ENCODE results near the gene COL4A4.
A peak's percentile ranks its signal among the peaks of the same experiment; 100 is the strongest.

COL4A4 gene

DNA sequence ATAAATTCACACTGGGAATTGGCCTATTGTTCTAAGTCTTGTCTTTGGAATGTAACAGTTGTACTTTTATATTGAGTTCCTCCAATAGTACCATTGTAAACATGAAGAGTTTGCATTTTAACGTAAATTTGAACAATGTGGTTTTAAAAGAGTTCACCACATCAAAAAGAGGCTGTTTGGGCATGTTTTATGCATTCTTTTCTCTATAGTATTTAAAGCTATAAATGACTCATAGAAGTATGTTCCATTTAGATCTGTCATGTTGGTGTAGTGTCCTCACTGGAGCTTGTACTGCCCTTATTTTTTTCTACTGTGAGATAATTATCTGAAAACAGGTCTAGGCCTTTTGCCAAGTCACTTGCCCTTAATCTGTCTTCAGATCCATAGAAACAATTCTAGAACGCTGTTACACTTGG, 186.2 kb downstream of the COL4A4 start:
- H3K36me3 ChIP-seq (ENCODE audit: control insufficient read depth, insufficient read depth, low read length) = no peaks in the 10 kb centered on the region
- H3K27me3 ChIP-seq (ENCODE audit: control insufficient read depth, insufficient read depth, low read length) = no peaks in the 10 kb centered on the region
- peak overlapping the region; percentile 47 for H3K4me2 ChIP-seq (ENCODE audit: low read length)
- TF ChIP-seq, protein P1, sequence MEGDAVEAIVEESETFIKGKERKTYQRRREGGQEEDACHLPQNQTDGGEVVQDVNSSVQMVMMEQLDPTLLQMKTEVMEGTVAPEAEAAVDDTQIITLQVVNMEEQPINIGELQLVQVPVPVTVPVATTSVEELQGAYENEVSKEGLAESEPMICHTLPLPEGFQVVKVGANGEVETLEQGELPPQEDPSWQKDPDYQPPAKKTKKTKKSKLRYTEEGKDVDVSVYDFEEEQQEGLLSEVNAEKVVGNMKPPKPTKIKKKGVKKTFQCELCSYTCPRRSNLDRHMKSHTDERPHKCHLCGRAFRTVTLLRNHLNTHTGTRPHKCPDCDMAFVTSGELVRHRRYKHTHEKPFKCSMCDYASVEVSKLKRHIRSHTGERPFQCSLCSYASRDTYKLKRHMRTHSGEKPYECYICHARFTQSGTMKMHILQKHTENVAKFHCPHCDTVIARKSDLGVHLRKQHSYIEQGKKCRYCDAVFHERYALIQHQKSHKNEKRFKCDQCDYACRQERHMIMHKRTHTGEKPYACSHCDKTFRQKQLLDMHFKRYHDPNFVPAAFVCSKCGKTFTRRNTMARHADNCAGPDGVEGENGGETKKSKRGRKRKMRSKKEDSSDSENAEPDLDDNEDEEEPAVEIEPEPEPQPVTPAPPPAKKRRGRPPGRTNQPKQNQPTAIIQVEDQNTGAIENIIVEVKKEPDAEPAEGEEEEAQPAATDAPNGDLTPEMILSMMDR (IDR thresholded peaks at IDR 0.05) = no peak
- no peaks in the 10 kb centered on the region for H3K79me2 ChIP-seq
- H3K4me1 ChIP-seq = peaks cover 27% of the 10 kb centered on the region
- H2AFZ ChIP-seq = no peak overlapping the region
- H3K27ac ChIP-seq = peak overlapping the region; percentile 76
- H3K9me3 ChIP-seq (ENCODE audit: control insufficient read depth, low read length) = no peaks in the 10 kb centered on the region
- H3K9ac ChIP-seq = no peak overlapping the region
- peak overlapping the region; percentile 6 for H3K4me3 ChIP-seq (ENCODE audit: low read depth, low read length)

DNA sequence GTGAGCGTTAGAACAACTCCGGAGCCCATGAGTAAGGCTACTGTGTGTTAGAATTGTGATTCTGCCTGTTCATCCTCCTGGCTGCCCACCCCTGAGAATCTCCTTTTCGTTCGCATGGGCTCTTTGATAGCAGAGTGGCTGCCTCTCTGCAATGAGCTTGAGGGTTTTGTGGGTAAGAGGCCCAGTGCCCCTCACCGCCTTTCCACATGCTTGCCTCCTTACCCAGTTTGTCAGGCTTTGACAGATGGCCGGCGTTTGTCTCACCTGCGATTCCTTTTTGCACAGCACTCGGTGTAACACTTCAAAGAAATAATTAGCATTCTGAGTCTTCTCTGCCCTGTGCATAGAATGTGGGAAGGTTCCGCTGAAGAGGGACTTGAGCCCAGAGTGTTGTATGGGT, 190.2 kb downstream of the COL4A4 start:
- TF ChIP-seq, protein P1 (IDR thresholded peaks at IDR 0.05) = no peak
- H3K27me3 ChIP-seq (ENCODE audit: control insufficient read depth, insufficient read depth, low read length) = no peaks in the 10 kb centered on the region
- no peaks in the 10 kb centered on the region for H3K9me3 ChIP-seq (ENCODE audit: control insufficient read depth, low read length)
- no peak overlapping the region for H3K4me2 ChIP-seq (ENCODE audit: low read length)
- H3K9ac ChIP-seq = no peak overlapping the region
- no peak overlapping the region for H3K4me3 ChIP-seq (ENCODE audit: low read depth, low read length)
- H3K27ac ChIP-seq = no peak overlapping the region
- H3K79me2 ChIP-seq = no peaks in the 10 kb centered on the region
- no peaks in the 10 kb centered on the region for H3K36me3 ChIP-seq (ENCODE audit: control insufficient read depth, insufficient read depth, low read length)
- H2AFZ ChIP-seq = no peak overlapping the region
- H3K4me1 ChIP-seq = peaks cover 22% of the 10 kb centered on the region

DNA sequence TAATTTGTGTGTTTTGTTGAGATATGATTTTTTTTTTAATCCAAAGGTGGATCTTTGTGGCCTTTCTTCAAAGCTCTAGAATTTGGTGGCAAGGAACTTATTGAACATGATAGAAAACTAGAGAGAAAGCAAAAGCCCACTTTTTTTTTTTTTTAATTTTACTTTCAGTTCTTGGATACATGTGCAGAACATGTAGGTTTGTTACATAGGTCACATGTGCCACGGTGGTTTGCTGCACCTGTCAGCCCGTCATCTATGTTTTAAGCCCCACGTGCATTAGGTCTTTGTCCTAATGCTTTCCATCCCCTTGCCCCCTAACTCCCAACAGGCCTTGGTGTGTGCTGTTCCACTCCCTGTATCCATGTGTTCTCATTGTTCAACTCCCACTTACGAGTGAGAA, 192.2 kb downstream of the COL4A4 start:
- H3K27ac ChIP-seq = no peak overlapping the region
- H3K9ac ChIP-seq = no peak overlapping the region
- H3K27me3 ChIP-seq (ENCODE audit: control insufficient read depth, insufficient read depth, low read length) = no peaks in the 10 kb centered on the region
- H3K9me3 ChIP-seq (ENCODE audit: control insufficient read depth, low read length) = no peaks in the 10 kb centered on the region
- H3K4me2 ChIP-seq (ENCODE audit: low read length) = no peak overlapping the region
- H3K4me3 ChIP-seq (ENCODE audit: low read depth, low read length) = no peak overlapping the region
- no peak overlapping the region for H2AFZ ChIP-seq
- H3K36me3 ChIP-seq (ENCODE audit: control insufficient read depth, insufficient read depth, low read length) = no peaks in the 10 kb centered on the region
- no peaks in the 10 kb centered on the region for H3K79me2 ChIP-seq
- H3K4me1 ChIP-seq = peaks cover 6% of the 10 kb centered on the region
- TF ChIP-seq, protein P1 (IDR thresholded peaks at IDR 0.05) = no peak

DNA sequence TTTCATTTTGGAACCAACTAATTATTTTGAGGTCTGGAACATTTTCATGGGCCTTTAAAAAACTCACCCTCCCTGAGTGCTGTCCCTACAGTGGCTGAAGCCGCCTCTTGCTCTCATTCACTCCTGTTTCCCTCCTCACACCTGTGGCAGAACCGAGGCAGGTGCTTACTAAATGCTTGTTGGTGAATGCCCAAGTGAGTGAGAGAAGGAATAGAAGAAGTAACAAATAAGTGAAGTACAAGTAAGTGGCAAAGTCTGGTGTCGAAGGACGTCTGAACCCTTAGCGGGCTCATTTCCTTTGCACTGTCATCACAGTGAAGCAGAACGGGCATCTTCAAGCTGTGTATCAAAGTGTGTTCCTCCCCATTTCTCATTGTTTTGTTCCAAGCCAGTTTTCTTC, 192.9 kb downstream of the COL4A4 start:
- Histone ChIP-seq H2AFZ (no peak overlapping the region), H3K9ac (no peak overlapping the region), H3K27me3 (ENCODE audit: control insufficient read depth, insufficient read depth, low read length) (no peaks in the 10 kb centered on the region), H3K27ac (no peak overlapping the region), H3K36me3 (ENCODE audit: control insufficient read depth, insufficient read depth, low read length) (no peaks in the 10 kb centered on the region), H3K9me3 (ENCODE audit: control insufficient read depth, low read length) (no peaks in the 10 kb centered on the region), H3K79me2 (no peaks in the 10 kb centered on the region), H3K4me1 (no peaks in the 10 kb centered on the region), H3K4me3 (ENCODE audit: low read depth, low read length) (no peak overlapping the region), H3K4me2 (ENCODE audit: low read length) (no peak overlapping the region)
- TF ChIP-seq, protein P1 (IDR thresholded peaks at IDR 0.05) = no peak

DNA sequence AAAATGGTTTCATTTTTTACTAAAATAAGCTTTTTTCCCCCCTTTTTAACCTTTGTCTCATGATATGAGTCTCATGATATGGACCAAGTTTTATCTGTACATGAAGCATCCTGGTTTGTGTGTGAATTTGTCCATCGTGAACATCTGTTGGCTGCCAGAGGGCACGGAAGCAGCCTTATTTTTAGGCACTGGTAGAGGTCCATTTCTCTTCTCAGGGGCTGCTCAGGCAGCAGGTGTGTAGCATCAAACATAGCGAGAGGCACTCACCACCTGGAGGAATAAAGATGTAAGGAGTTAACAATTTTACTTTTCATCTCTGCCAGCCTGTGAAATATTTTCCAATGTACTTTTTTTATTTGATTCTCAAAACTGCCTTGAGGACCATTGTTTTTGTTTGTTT, 193.6 kb downstream of the COL4A4 start:
- H3K4me2 ChIP-seq (ENCODE audit: low read length) = no peak overlapping the region
- H2AFZ ChIP-seq = no peak overlapping the region
- no peak overlapping the region for H3K4me3 ChIP-seq (ENCODE audit: low read depth, low read length)
- H3K9ac ChIP-seq = no peak overlapping the region
- H3K79me2 ChIP-seq = no peaks in the 10 kb centered on the region
- H3K4me1 ChIP-seq = no peaks in the 10 kb centered on the region
- H3K27ac ChIP-seq = no peak overlapping the region
- no peaks in the 10 kb centered on the region for H3K9me3 ChIP-seq (ENCODE audit: control insufficient read depth, low read length)
- H3K27me3 ChIP-seq (ENCODE audit: control insufficient read depth, insufficient read depth, low read length) = no peaks in the 10 kb centered on the region
- no peaks in the 10 kb centered on the region for H3K36me3 ChIP-seq (ENCODE audit: control insufficient read depth, insufficient read depth, low read length)
- TF ChIP-seq, protein P1 (IDR thresholded peaks at IDR 0.05) = no peak

All from parathyroid adenoma (tissue), 2 donors.